ENCODE results near the gene PKN3. TPM values are rescaled to one million over a fixed set of nuclear protein-coding genes. Genes with fewer than 3 reads are reported as not detected.
"Not testable (repeated sequence)": the region's sequence is repeated elsewhere in the genome, so short reads cannot be mapped to it uniquely, and the experiment has no call there.

Gene PKN3
- polyA plus RNA-seq, 4 donors: 5.9 to 14.8 (median 9.2) TPM

DNA sequence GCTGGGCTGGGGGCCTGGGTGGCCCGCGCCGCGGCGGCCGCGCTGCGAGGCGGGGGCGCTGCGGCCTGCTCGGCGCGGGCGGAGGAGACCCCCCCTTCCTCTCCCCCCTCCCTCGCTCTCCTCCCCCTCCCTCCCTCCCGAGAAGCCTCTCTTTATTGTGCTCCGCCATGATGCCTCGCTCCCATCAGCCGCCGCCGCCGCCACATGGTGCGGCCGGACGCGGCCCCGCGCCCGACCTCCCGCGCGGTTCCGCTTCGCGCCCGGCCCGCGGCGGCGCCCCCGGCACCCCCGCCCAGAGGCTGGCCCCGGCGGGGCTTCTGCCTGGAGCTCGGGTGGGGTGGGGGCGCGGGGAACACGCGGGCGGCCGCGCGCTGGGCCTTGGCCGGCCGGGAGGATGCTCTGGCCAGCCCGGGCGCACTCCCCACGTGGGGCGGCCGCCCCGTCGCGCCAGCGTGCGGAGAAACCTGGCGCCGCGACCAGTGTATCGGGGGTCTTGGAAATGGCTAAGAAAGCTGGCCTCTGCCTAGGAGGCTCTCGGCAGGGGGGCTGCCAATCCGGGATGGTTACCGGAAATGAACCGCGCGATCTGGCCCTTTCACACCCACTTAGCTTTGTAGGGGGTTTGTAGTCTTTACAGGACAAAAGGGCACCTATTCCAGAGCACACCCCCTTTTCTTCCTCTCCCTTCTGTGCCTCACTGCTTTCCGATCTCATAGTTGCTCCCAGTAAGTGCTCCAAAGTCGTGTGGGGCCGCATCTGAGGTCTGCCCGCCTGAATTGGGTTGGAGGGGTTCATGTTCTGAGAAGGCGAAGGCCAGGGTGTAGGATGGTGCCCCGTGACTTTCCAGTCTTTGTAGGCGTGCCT lies 12.3 kb upstream of the PKN3 start:
- no peak for DNase-seq (ENCODE audit: low read depth in 4 of 4, low spot score in 3 of 4)

DNA sequence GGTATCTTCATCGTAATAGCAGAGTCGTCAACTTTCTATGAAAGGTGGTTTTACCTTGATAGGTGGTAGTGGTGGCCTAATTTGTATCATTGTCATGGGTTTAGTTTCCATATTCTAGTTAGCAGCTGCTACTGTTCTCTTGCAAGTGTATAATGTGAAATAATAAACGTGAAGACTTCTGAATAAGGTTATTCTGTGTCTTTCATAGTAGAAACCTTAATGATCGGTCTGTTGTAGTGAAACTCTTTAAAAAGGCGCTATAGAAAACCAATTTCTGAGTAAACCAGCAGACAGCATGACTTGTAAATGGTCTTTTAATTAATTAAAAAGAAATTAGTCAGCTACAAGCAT lies 11.6 kb upstream of the PKN3 start:
- no peak for DNase-seq (ENCODE audit: low read depth in 4 of 4, low spot score in 3 of 4)

DNA sequence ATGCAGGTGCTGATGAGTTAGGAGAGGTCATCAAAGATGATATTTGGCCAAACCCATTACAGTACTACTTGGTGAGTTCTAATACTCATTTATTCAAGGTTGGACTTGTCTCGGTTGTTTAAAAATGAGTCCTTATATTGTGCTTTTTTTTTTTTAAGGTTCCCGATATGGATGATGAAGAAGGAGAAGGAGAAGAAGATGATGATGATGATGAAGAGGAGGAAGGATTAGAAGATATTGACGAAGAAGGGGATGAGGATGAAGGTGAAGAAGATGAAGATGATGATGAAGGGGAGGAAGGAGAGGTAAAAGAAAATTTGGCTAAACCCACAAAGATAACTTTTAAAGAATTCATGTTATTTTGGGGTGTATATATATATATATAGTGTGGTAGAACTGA lies 8.6 kb upstream of the PKN3 start:
- not testable (repeated sequence) for DNase-seq (ENCODE audit: low read depth in 4 of 4, low spot score in 3 of 4)

DNA sequence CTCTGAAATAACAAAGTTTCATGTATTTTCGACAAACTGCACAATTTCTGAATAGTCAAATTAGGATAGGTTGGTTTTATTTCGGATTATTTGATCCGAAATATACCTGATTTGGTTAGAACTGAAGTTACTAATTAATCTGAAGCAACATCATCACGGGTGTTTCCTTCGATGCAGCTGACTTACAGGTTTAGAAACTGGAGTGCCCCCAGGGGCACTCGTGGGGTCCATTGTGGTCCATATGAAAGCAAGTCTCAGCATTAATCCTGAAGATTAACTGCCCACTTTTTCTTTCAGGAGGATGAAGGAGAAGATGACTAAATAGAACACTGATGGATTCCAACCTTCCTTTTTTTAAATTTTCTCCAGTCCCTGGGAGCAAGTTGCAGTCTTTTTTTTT lies 8.0 kb upstream of the PKN3 start:
- no peak for DNase-seq (ENCODE audit: low read depth in 4 of 4, low spot score in 3 of 4)

DNA sequence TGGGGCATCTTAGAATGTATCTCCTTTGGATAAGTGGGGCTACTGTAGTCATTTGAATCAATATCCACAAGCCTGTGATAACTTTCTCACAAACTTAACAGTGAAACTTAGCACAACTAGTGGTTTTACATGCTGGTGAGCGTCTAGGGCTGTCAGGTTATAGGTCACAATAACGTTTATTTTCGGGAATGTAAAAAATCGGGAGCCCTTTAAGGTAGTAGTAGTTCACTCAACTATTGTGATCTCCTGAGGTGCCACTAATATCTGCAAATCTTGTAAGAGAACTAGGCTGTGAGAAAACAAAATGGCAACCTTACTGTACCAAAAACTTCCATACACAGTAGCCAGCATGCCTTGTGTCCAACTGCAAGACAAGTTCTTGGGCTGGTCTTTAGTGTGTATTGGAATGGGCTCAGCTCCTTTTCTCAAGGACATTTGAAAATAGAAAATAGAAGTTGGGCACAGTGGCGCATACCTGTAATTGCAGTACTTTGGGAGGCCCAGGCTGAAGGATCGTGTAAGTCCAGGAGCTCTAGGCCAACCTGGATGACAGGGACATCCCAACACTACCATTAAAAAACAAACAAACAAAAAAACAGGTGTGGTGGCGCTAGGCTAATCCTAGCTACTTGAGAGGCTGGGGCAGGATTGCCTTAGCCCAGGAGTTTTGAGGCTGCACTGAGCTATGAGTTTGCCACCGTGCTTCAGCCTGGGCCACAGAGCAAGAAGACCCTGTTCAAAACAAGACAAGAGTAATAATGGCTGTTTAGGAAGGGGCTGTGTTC lies 5.2 kb upstream of the PKN3 start:
- DNase-seq (ENCODE audit: low read depth in 4 of 4, low spot score in 3 of 4): no peak

DNA sequence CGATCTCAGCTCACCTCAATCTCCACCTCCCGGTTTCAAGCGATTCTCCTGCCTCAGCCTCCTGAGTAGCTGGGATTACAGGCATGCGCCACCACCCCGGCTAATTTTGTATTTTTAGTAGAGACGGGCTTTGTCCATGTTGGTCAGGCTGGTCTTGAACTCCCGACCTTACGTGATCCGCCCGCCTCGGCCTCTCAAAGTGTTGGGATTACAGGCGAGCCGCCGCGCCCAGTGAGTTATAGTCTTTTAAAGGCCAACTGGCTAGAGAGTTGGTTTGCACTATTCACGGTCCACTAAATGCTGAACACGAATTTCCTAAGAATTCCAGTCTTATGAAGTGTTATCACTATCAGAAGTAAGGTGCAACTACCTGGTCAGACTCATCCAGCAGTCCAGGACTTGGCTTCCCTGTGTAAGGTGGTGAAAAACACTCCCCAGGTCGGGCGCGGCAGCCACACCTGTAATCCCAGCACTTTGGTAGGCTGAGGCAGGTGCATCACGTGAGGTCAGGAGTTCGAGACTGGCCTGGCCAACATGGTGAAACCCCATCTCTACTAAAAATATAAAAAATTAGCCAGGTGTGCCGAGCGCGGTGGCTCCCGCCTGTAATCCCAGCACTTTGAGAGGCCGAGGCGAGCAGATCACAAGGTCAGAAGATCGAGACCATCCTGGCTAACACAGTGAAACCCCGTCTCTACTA lies 3.1 kb upstream of the PKN3 start:
- DNase-seq (ENCODE audit: low read depth in 4 of 4, low spot score in 3 of 4): not testable (repeated sequence)

DNA sequence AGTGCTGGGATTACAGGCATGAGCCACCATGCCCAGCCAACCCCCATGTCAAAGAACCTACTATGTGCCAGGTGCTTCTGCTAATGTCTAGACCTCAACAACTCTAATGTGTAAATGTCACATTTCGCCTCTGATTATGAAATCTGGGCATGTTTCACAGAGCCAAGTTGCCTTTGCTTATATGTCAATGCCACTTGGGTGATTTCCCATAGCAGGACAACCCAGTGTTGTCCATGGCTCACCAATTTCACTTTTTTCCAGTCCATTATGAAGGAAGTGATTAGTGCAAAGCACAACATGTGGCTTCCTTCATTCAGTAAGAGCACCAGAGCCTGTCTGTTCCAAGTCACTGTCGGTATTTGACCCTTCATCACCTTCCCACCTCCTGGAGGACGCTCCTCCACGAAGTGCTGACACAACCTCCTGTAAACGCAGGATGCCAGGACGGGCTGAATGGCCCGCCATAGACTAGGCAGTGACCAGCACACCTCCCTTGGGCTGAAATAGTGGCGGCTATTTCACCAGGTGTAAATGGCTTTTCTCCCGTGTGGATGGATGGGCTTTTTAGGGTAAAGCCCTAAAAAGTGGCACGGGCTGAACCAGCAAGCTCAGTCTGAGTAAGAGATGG lies 962 bp upstream of the PKN3 start:
- DNase-seq (ENCODE audit: low read depth in 4 of 4, low spot score in 3 of 4): no peak

DNA sequence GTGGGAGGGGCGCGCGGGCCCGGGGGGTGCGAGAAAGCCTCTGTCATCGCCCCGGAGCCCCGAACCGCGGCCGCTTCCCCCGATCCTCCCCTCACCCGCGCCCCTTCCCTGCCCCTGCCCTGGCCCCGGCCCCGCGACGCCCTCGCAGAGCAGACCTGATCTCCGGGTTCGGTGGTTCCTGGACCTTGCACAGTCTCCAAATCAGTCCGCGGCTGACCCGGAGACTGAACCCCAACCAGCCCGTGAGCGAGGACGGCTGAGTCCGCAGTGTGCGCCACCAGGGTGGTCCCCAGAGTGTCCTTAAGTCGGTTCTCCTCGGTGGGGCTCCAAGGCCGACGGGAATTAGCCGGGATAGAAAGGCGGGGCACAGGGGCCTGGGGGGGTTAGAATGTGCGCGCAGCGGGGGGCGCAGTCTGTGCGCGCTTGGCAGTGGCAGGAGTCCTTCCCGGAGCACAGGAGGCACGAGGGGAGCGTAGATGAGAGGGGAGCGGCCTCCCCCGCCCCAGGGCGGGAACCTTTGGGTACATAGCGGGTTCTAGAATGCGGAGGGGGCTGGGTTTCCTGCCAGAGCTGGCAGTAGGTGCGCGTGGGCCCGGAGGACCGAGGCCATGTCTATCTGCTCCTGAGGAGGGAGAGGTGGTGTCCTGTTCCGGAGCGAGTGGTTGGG lies 779 bp downstream of the PKN3 start:
- DNase-seq (ENCODE audit: low read depth in 4 of 4, low spot score in 3 of 4): no peak

DNA sequence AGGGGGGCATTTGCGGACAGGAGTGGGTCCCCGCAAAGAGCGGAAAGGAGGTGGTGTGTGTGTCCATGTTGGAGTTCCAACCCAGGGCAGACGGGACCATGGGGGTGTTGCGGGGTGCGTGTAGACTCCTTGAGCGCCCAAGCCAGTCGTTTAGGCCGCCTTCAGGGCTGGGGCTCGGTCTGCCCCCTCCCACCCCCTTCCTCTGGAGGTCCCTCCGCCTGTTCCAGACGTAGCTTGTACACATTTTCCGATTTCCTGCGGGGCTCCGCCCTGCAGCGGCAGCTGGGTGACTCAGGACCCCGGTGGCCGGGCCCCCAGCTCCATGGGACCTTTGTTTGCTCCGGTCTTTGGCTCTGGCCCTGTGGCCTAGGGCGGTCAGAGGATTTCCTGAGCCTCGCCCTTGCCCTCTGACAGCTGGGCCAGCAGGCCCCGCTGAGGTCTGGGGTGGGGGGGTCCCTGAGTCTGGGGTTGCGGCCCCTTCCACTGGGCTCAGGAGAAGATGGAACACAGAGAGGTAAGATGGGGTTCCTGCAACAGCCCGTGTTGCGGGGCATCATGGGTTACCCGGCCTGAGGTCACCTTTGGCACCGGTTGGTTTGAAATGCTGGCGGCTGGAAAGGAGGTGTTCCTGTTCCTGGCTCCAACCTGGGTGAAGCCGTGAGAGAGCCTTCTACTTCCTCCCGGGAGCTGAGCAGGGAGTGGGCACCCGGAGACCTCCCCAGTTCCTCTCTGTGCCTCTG lies 1.5 kb downstream of the PKN3 start:
- DNase-seq (ENCODE audit: low read depth in 4 of 4, low spot score in 3 of 4): no peak

DNA sequence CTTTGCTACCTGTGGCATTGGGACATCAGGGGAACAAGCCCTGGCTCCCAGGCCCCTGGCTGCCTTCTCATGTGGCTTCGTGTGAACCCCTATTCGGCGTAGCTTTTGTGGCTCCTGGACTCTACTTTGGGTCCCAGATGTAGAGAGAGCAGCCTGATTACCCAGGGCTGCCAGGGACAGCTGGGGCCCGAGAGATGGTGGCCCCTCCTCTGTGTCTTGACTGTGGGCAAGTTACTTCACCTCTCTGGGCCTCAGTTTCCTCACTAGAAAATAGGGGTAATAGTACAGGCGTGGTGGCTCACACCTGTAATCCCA lies 2.0 kb downstream of the PKN3 start:
- no peak for DNase-seq (ENCODE audit: low read depth in 4 of 4, low spot score in 3 of 4)

DNA sequence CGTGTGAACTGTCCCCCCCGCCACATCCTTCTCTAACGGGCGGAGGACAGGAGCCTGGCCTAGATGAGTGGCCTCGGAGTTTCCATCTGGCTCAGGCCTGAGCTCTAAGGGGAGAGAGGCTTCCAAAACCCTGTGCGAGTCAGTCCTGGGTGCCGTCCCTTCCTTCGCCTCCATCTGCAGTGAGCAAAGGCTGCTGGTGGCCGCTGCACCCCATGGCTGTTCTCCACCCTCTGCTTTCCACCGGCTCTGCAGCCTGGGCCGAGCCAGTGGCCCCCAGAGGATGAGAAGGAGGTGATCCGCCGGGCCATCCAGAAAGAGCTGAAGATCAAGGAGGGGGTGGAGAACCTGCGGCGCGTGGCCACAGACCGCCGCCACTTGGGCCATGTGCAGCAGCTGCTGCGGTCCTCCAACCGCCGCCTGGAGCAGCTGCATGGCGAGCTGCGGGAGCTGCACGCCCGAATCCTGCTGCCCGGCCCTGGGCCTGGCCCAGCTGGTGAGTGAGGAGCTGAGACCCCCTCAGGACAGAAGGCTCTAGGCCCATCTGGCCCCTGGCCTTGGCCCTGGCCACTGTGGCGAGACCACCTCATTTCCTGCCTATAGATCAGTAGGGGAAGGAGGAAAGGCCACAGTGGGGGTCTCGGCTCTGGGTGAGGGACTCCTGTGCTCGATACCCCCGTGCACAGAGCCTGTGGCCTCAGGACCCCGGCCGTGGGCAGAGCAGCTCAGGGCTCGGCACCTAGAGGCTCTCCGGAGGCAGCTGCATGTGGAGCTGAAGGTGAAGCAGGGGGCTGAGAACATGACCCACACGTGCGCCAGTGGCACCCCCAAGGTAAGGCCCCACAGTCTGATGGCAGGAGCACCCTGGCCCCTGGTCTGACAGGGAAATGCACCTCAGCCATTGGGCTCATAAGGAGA lies 3.0 kb downstream of the PKN3 start:
- no peak for DNase-seq (ENCODE audit: low read depth in 4 of 4, low spot score in 3 of 4)

DNA sequence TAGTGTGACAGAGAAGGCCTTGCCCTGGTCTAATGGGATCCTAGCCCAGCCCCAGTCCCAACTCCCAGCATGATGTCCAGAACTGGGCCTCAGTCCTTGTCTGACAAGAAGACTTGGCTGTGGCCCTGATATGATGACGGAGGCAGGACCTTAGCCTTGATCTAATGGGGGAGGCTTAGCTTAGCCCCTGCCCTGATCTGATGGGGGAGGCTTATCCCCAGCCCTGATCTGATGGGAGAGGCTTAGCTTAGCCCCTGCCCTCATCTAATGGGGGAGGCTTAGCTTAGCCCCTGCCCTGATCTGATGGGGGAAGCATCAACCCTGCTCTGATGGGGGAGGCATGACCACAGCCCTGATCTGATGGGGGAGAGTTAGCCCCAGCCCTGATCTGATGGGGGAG lies 3.7 kb downstream of the PKN3 start:
- no peak for DNase-seq (ENCODE audit: low read depth in 4 of 4, low spot score in 3 of 4)

DNA sequence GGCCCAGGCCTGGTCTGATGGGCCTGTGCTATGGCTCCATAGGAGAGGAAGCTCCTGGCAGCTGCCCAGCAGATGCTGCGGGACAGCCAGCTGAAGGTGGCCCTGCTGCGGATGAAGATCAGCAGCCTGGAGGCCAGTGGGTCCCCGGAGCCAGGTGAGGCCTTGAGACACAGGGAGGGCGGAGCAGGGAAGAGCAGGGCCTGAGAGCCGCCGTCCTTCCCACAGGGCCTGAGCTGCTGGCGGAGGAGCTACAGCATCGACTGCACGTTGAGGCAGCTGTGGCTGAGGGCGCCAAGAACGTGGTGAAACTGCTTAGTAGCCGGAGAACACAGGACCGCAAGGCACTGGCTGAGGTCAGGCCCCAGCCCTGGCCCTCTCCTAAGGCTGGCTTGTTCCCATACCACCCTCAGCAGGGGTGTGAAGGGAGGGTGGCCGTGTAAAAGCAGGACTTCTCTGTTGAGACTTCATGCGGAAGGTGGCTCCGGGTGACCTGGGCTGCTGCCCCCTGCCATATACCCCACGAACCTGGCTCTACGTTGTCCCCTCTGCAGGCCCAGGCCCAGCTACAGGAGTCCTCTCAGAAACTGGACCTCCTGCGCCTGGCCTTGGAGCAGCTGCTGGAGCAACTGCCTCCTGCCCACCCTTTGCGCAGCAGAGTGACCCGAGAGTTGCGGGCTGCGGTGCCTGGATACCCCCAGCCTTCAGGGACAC lies 4.5 kb downstream of the PKN3 start:
- DNase-seq (ENCODE audit: low read depth in 4 of 4, low spot score in 3 of 4): no peak

DNA sequence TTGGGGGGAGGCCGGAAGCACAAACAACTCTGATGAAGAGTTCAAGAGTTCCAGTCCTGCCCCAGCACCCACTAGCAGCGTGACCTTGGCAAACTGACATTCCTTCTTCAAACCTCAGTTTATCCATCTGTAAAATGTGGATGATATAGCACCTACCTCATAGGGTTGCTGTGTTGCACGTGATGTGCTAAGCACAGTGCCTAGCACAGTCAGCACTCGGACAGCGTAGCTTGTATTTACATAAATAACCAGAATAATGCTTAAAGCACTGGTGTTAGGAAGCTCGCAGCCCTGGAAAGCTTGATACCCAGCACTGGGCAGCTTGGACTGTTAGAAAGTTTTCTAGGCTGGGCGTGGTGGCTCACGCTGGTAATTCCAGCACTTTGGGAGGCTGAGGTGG lies 5.1 kb downstream of the PKN3 start:
- DNase-seq (ENCODE audit: low read depth in 4 of 4, low spot score in 3 of 4): no peak

DNA sequence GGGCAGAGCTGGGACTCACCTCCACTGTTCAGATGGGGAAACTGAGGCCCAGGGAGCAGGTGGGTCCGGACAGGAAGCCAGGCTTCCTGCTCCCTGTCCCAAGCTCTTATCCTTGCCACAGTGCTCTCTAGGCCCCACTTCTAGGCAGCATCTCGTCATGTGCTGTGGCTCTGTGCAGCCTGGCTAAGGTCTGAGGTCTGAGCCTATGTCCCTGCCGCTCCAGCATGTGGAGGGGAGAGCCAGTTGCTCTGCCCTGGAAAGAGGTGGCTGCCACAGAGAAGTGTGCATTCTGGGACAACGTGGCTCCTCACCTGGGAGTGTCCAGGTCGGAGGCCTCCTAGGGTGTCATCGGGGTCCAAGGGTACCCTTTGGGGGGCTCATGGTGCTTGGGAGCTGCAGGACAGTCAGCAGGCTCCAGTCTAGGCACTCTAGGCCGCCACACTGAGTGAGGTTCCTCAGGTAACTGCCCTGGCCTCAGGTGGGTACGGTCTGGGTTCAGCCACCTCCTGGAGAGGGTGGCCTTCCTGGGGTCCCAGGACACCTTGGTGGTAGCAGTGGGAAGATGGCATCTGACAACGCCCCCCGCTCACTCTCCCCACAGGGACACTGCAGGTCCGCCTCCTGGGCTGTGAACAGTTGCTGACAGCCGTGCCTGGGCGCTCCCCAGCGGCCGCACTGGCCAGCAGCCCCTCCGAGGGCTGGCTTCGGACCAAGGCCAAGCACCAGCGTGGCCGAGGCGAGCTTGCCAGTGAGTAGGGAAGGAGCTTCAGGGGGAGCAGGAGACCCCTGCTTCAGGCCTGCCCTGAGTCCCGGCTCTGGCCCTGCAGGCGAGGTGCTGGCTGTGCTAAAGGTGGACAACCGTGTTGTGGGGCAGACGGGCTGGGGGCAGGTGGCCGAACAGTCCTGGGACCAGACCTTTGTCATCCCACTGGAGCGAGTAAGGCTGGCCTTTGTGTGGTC lies 10.4 kb downstream of the PKN3 start:
- no peak for DNase-seq (ENCODE audit: low read depth in 4 of 4, low spot score in 3 of 4)

DNA sequence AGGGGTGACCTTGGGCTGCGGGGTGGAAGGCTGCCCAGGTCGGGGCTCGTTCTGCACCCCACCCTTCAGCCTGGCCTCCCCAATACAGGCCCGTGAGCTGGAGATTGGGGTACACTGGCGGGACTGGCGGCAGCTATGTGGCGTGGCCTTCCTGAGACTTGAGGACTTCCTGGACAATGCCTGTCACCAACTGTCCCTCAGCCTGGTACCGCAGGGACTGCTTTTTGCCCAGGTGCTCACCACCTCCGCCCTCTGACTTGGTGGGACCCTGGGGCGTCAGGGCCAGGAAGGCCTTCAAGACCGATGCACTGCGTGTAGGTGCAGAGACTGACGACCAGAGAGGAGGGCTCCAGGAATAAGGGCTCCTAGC lies 11.1 kb downstream of the PKN3 start:
- no peak for DNase-seq (ENCODE audit: low read depth in 4 of 4, low spot score in 3 of 4)

DNA sequence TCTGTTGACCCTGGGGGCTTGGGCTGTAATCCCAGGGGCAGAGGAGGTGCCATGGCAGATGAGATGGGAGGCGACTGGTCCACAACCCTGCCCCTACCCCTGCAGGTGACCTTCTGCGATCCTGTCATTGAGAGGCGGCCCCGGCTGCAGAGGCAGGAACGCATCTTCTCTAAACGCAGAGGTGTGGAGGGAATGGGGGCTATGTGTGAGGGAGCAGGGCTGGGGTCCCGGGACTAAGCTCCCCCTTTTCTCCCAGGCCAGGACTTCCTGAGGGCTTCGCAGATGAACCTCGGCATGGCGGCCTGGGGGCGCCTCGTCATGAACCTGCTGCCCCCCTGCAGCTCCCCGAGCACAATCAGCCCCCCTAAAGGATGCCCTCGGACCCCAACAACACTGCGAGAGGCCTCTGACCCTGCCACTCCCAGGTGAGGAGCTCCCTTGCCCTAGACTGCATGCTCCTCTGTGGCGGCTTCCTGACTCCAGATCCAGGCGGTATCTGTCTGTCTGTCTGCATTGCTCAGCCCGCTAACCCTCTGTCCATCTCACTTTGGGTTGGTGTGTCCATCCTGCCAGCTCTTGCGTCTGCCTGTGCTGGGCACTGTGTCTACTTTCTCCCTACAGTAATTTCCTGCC lies 11.8 kb downstream of the PKN3 start:
- DNase-seq (ENCODE audit: low read depth in 4 of 4, low spot score in 3 of 4): no peak
